HL-60 (cell line): ENCODE results near the gene ARL4A.
"Not testable (repeated sequence)": the region's sequence is repeated elsewhere in the genome, so short reads cannot be mapped to it uniquely, and the experiment has no call there.

Experiments
- DNase-seq, 2 experiments: peaks; one replicate each; pipeline ENCODE4 v3.0.0-alpha.2; 2010 to 2020; ENCODE audit warnings: low read depth in 1 of 2, low spot score in 1 of 2
- H3K27ac ChIP-seq: fragments of 250-450 bp; sonication (Bioruptor Pico); replicated peaks from 2 replicates; pipeline ENCODE4 v1.5.1; 2020; ENCODE audit warnings: mild to moderate bottlenecking, moderate library complexity
- H3K27me3 ChIP-seq: fragments of 250-450 bp; sonication (Bioruptor Pico); 2 replicates; pipeline ENCODE4 v1.5.1; 2021; ENCODE audit warnings: mild to moderate bottlenecking, moderate library complexity; ENCODE audit not compliant: insufficient read depth, poor library complexity, severe bottlenecking
- H3K4me3 ChIP-seq: replicated peaks from 2 replicates; pipeline ENCODE4 v1.5.1; 2011; ENCODE audit warnings: mild to moderate bottlenecking, control low read depth, low read length; ENCODE audit not compliant: insufficient read depth
- CTCF ChIP-seq: IDR thresholded peaks from one replicate; pipeline ENCODE4 v1.5.1; 2011; ENCODE audit warnings: low read length, control low read depth, inconsistent platforms; ENCODE audit not compliant: insufficient read depth
- GABPA ChIP-seq: IDR thresholded peaks from 2 replicates; pipeline ENCODE4 v1.6.1; 2012; ENCODE audit warnings: low read depth
- POLR2AphosphoS5 ChIP-seq: IDR thresholded peaks from 2 replicates; pipeline ENCODE4 v1.6.1; 2012; ENCODE audit warnings: low read depth
- REST ChIP-seq: IDR thresholded peaks from 2 replicates; pipeline ENCODE4 v1.6.1; 2012; ENCODE audit warnings: low read depth; ENCODE audit not compliant: insufficient replicate concordance
- SPI1 ChIP-seq: IDR thresholded peaks from 2 replicates; pipeline ENCODE4 v1.6.1; 2012; ENCODE audit warnings: low read depth, mild to moderate bottlenecking, borderline replicate concordance

Gene ARL4A

GRCh38 chr7:12689451-12689850, 2.0 kb downstream of the ARL4A start:
- no peak for DNase-seq
- Histone ChIP-seq H3K27me3 (no peaks in the 10 kb centered on the region), H3K4me3 (no peak overlapping the region), H3K27ac (no peak overlapping the region)
- no peak for TF ChIP-seq CTCF
- no peak for TF ChIP-seq GABPA
- TF ChIP-seq POLR2AphosphoS5: no peak
- TF ChIP-seq REST: no peak
- no peak for TF ChIP-seq SPI1

- H3K27me3 ChIP-seq: no peaks in the 10 kb centered on the region
- DNase-seq: no peak
- no peak overlapping the region for H3K4me3 ChIP-seq
- TF ChIP-seq REST (no peak), GABPA (no peak), POLR2AphosphoS5 (no peak), SPI1 (no peak), CTCF (no peak)
- H3K27ac ChIP-seq: no peak overlapping the region
Measured at GRCh38 chr7:12690041-12690878, 2.8 kb downstream of the ARL4A start.

- DNase-seq, H3K27ac ChIP-seq, H3K27me3 ChIP-seq, H3K4me3 ChIP-seq: not testable (repeated sequence)
Measured at GRCh38 chr7:12691388-12691787, 4.0 kb downstream of the ARL4A start.

GRCh38 chr7:12692035-12692434, 4.6 kb downstream of the ARL4A start:
- TF ChIP-seq CTCF (no peak), REST (no peak), POLR2AphosphoS5 (no peak), SPI1 (no peak), GABPA (no peak)
- H3K27ac ChIP-seq: no peak overlapping the region
- no peak for DNase-seq

More at GRCh38 chr7:12692035-12692434, 4.6 kb downstream of the ARL4A start:
- Histone ChIP-seq H3K4me3 (no peak overlapping the region), H3K27me3 (no peaks in the 10 kb centered on the region)
